Thyroid gland (tissue), 4 donors: ENCODE data around the gene LHX6.

Experiments used
- CTCF ChIP-seq, 6 experiments: fragments of 200-600 bp in 3 of 6; fragments of 450-650 bp in 3 of 6; sonication (generic) in 3 of 6; IDR thresholded peaks; one replicate each; pipeline ENCODE4 v1.5.1; 2016 to 2019; ENCODE audit warnings: antibody characterized with exemption in 6 of 6, mild to moderate bottlenecking in 2 of 6, inconsistent platforms in 1 of 6, moderate library complexity in 1 of 6
- POLR2A ChIP-seq, 2 donors: fragments of 450-650 bp; IDR thresholded peaks; one replicate each; pipeline ENCODE4 v1.6.1; 2017; ENCODE audit warnings: antibody characterized with exemption in 2 of 2, mild to moderate bottlenecking in 2 of 2, moderate library complexity in 1 of 2

GRCh38 chr9:122213102-122213588 lies 15.6 kb downstream of the LHX6 start:
- TF ChIP-seq CTCF (IDR thresholded peaks at IDR 0.05), result no peak
- TF ChIP-seq POLR2A (IDR thresholded peaks at IDR 0.05), result no peak
